Glomerular endothelial cell (primary cell): Measurements from ENCODE around the gene ITSN2. TPM values are rescaled to one million over a fixed set of nuclear protein-coding genes. Genes with fewer than 3 reads are reported as not detected.
"Not testable (repeated sequence)": the region's sequence is repeated elsewhere in the genome, so short reads cannot be mapped to it uniquely, and the experiment has no call there.

Source experiments
- DNase-seq: peaks from one replicate; pipeline ENCODE4 v3.0.0-alpha.2; 2011; ENCODE audit warnings: low read depth, low spot score; ENCODE audit errors: extremely low read depth
- total RNA-seq: library from RNA; depleted of rRNA; stranded (reverse); fragments of >200 nt; gene quantifications from 2 replicates; pipeline ENCODE4 v1.2.3, GENCODE V29; 2015

ITSN2 gene
- 36.7 and 38.1 TPM in 2 replicates for total RNA-seq

GRCh38 chr2:24360050-24360962 is at the start of gene ITSN2:
ITSN2 (minus strand) TSS chr2:24360536; CDS start chr2:24328082, 32,454 bp downstream.
- DNase-seq = no peak

- no peak for DNase-seq
These were observed 48.8 kb upstream of the ITSN2 start for GRCh38 chr2:24409171-24409570.

- not testable (repeated sequence) for DNase-seq
These were observed 48.4 kb upstream of the ITSN2 start for GRCh38 chr2:24408704-24409103.

GRCh38 chr2:24404491-24404921 is 44.2 kb upstream of the ITSN2 start:
- no peak for DNase-seq

GRCh38 chr2:24403832-24404212 is 43.5 kb upstream of the ITSN2 start:
- no peak for DNase-seq

GRCh38 chr2:24403168-24403831 is 43.0 kb upstream of the ITSN2 start:
- DNase-seq = no peak

- DNase-seq = no peak
These were observed 42.1 kb upstream of the ITSN2 start for GRCh38 chr2:24402242-24403097.

- DNase-seq = no peak
These were observed 40.0 kb upstream of the ITSN2 start for GRCh38 chr2:24400207-24400907.

- no peak for DNase-seq
These were observed 39.3 kb upstream of the ITSN2 start for GRCh38 chr2:24399434-24400206.

GRCh38 chr2:24394998-24395397 is 34.7 kb upstream of the ITSN2 start:
- no peak for DNase-seq

- no peak for DNase-seq
These were observed 32.3 kb upstream of the ITSN2 start for GRCh38 chr2:24392542-24393059.

- DNase-seq = no peak
These were observed 25.0 kb upstream of the ITSN2 start for GRCh38 chr2:24385366-24385765.

- peak; percentile 33 for DNase-seq
These were observed 22.2 kb upstream of the ITSN2 start for GRCh38 chr2:24382363-24383073.

GRCh38 chr2:24380820-24381219 is 20.5 kb upstream of the ITSN2 start:
- DNase-seq = no peak

- no peak for DNase-seq
These were observed 15.2 kb upstream of the ITSN2 start for GRCh38 chr2:24375349-24376087.

GRCh38 chr2:24374301-24374700 is 14.0 kb upstream of the ITSN2 start:
- no peak for DNase-seq

GRCh38 chr2:24372033-24372432 is 11.7 kb upstream of the ITSN2 start:
- no peak for DNase-seq

GRCh38 chr2:24365826-24366225 is 5.5 kb upstream of the ITSN2 start:
- DNase-seq = no peak
